ENCODE results near the gene KRT13. TPM values are rescaled to one million over a fixed set of nuclear protein-coding genes. Genes with fewer than 3 reads are reported as not detected.

The KRT13 gene
- total and polyA plus RNA-seq, 9 of the 15 experiments (the other 6 are each of a cell fraction or from before 2014, with no cell fraction given), result 0.11 to 1.1 (median 0.24) TPM; not detected in 3

DNA sequence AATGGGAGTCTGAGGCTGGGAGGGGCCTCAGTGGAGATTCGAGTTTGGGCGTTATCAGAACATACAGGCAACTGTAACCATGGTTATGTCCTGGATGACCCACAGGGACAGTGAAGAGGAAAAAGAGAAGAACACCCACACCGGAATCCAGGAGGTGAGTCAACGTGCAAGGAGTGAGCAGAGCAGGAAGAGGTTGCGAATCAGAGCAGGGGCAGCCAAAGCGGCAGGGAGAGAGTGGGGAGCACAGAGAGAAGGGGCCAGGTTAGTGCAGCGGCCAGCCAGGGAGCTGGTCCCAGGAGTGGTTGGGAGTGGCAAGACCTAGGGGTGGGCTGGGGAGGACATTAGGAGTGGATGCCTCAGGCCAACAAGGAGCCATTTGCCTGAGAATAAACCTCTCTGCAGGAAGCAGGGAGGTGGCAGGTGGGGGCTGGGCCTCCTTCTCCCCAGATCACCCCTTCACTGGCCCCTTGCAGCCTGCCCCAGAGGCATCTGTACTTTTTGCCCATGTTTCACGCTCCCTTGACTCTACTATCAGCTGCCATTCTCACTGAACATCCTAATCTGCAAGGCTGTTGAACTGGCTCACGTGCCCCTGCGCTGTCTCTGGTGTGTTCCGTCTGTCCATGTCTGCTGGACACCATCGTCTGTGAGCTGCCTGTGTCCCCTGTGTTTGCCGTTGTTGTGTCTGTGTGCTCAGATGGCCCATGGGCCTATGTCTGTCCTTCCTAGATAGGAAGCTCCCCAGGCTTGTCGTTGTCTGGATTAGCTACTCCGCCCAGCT, 5.1 kb downstream of the KRT13 start (continued):
- peak; percentile 39; the same call in 1 of the 2 replicates for TF ChIP-seq JUN (IDR thresholded peaks at IDR 0.05; ENCODE audit: borderline replicate concordance, low read depth, low read length)
- no peak for TF ChIP-seq JUN (CRISPR knock-in tag; IDR thresholded peaks at IDR 0.05; ENCODE audit: borderline replicate concordance)
- no peak for TF ChIP-seq FOXA1 (IDR thresholded peaks at IDR 0.05; ENCODE audit: borderline replicate concordance)
- no peak for TF ChIP-seq THAP12 (CRISPR knock-in tag; IDR thresholded peaks at IDR 0.05)
- peak; percentile 89 for TF ChIP-seq JUND (IDR thresholded peaks at IDR 0.05; ENCODE audit: borderline replicate concordance, low read depth, low read length)
- peak; percentile 62; the same call in 2 of the 3 replicates for TF ChIP-seq JUND (tag; IDR thresholded peaks at IDR 0.05; ENCODE audit: borderline replicate concordance, low read depth, low read length)
- no peak for TF ChIP-seq HDAC6 (IDR thresholded peaks at IDR 0.05; ENCODE audit: low read depth, low read length)
- TF ChIP-seq SIX5 (IDR thresholded peaks at IDR 0.05; ENCODE audit: borderline replicate concordance in 1 of 2, insufficient read depth in 1 of 2, low read depth in 1 of 2, low read length in 2 of 2), result no peak
- no peak for TF ChIP-seq IRF2 (CRISPR knock-in tag; IDR thresholded peaks at IDR 0.05)
- TF ChIP-seq HEY1 (CRISPR knock-in tag; IDR thresholded peaks at IDR 0.05; ENCODE audit: borderline replicate concordance), result no peak
- TF ChIP-seq, protein P1, sequence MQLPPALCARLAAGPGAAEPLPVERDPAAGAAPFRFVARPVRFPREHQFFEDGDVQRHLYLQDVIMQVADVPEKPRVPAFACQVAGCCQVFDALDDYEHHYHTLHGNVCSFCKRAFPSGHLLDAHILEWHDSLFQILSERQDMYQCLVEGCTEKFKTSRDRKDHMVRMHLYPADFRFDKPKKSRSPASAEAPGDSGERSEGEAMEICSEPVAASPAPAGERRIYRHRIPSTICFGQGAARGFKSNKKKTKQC (CRISPR knock-in tag; IDR thresholded peaks at IDR 0.05), result no peak
- no peak for TF ChIP-seq ZBTB2 (IDR thresholded peaks at IDR 0.05)
- TF ChIP-seq GABPB2 (CRISPR knock-in tag; conservative IDR thresholded peaks at IDR 0.05), result no peak
- TF ChIP-seq BCOR (IDR thresholded peaks at IDR 0.05), result no peak
- TF ChIP-seq POLR2AphosphoS2 (IDR thresholded peaks at IDR 0.05; ENCODE audit: low read length), result no peak
- TF ChIP-seq BHLHE40 (IDR thresholded peaks at IDR 0.05; ENCODE audit: low read length), result peak; percentile 96
- TF ChIP-seq YY1 (IDR thresholded peaks at IDR 0.05; ENCODE audit: borderline replicate concordance in 1 of 3, control insufficient read depth in 1 of 3, extremely low read depth in 1 of 3, insufficient read depth in 3 of 3, insufficient read length in 1 of 3, insufficient replicate concordance in 2 of 3, low read depth in 1 of 3, low read length in 2 of 3), result peak in 1 of 3 experiments; percentile 17
- no peak for TF ChIP-seq ZNF280A (IDR thresholded peaks at IDR 0.05; ENCODE audit: low read depth, partially characterized antibody)
- TF ChIP-seq MTF1 (CRISPR knock-in tag; IDR thresholded peaks at IDR 0.05; ENCODE audit: borderline replicate concordance), result no peak
- TF ChIP-seq FUS (optimal IDR thresholded peaks at IDR 0.05; ENCODE audit: low read depth, low read length), result no peak
